Stimulated activated CD4-positive, alpha-beta T cell treated with anti-CD3 and anti-CD28 coated beads, TNF-alpha, amount 100 ng/mL, for 48 hours (primary cell): ENCODE measurements around the gene BTBD18.
"Not testable (repeated sequence)": the region's sequence is repeated elsewhere in the genome, so short reads cannot be mapped to it uniquely, and the experiment has no call there.

Experiments used
- DNase-seq, 3 donors: peaks; one replicate each; pipeline ENCODE4 v3.0.0-alpha.2; 2020; ENCODE audit warnings: low read depth in 3 of 3

The BTBD18 gene

GRCh38 chr11:57729479-57729878 is 22.1 kb downstream of the BTBD18 start:
- no peak for DNase-seq

GRCh38 chr11:57728829-57729228 is 22.8 kb downstream of the BTBD18 start:
- DNase-seq: no peak

- DNase-seq: no peak
Measured at GRCh38 chr11:57727185-57727584, 24.4 kb downstream of the BTBD18 start.

- DNase-seq: not testable (repeated sequence)
Measured at GRCh38 chr11:57716726-57717125, 34.9 kb downstream of the BTBD18 start.

GRCh38 chr11:57713835-57714234 is 37.8 kb downstream of the BTBD18 start:
- DNase-seq: no peak

- peak; percentile 74 to 87 (median 86) for DNase-seq
Measured at GRCh38 chr11:57712256-57713150, 39.1 kb downstream of the BTBD18 start, which contains the start of gene TMX2. TMX2 (plus strand) TSS chr11:57712593; CDS start chr11:57712619, 26 bp downstream.

GRCh38 chr11:57711414-57712255 is 40.0 kb downstream of the BTBD18 start, which contains the start of gene MED19:
MED19 (minus strand) TSS chr11:57712215; CDS start chr11:57712179, 36 bp downstream.
- peak; percentile 30 to 69 (median 61) for DNase-seq

GRCh38 chr11:57709802-57710367 is 41.7 kb downstream of the BTBD18 start:
- no peak for DNase-seq

GRCh38 chr11:57705432-57705831 is 46.2 kb downstream of the BTBD18 start:
- not testable (repeated sequence) for DNase-seq

- DNase-seq: no peak
Measured at GRCh38 chr11:57704932-57705331, 46.7 kb downstream of the BTBD18 start.

GRCh38 chr11:57703341-57703740 is 48.3 kb downstream of the BTBD18 start:
- DNase-seq: no peak

- DNase-seq: no peak
Measured at GRCh38 chr11:57700425-57700824, 51.2 kb downstream of the BTBD18 start.

GRCh38 chr11:57699813-57700212 is 51.8 kb downstream of the BTBD18 start:
- no peak for DNase-seq

- DNase-seq: no peak
Measured at GRCh38 chr11:57698843-57699365, 52.7 kb downstream of the BTBD18 start.
